ENCODE results near the gene TTC14.
"Not testable (repeated sequence)": the region's sequence is repeated elsewhere in the genome, so short reads cannot be mapped to it uniquely, and the experiment has no call there.

TTC14 gene, protein sequence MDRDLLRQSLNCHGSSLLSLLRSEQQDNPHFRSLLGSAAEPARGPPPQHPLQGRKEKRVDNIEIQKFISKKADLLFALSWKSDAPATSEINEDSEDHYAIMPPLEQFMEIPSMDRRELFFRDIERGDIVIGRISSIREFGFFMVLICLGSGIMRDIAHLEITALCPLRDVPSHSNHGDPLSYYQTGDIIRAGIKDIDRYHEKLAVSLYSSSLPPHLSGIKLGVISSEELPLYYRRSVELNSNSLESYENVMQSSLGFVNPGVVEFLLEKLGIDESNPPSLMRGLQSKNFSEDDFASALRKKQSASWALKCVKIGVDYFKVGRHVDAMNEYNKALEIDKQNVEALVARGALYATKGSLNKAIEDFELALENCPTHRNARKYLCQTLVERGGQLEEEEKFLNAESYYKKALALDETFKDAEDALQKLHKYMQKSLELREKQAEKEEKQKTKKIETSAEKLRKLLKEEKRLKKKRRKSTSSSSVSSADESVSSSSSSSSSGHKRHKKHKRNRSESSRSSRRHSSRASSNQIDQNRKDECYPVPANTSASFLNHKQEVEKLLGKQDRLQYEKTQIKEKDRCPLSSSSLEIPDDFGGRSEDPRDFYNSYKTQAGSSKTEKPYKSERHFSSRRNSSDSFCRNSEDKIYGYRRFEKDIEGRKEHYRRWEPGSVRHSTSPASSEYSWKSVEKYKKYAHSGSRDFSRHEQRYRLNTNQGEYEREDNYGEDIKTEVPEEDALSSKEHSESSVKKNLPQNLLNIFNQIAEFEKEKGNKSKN

DNA sequence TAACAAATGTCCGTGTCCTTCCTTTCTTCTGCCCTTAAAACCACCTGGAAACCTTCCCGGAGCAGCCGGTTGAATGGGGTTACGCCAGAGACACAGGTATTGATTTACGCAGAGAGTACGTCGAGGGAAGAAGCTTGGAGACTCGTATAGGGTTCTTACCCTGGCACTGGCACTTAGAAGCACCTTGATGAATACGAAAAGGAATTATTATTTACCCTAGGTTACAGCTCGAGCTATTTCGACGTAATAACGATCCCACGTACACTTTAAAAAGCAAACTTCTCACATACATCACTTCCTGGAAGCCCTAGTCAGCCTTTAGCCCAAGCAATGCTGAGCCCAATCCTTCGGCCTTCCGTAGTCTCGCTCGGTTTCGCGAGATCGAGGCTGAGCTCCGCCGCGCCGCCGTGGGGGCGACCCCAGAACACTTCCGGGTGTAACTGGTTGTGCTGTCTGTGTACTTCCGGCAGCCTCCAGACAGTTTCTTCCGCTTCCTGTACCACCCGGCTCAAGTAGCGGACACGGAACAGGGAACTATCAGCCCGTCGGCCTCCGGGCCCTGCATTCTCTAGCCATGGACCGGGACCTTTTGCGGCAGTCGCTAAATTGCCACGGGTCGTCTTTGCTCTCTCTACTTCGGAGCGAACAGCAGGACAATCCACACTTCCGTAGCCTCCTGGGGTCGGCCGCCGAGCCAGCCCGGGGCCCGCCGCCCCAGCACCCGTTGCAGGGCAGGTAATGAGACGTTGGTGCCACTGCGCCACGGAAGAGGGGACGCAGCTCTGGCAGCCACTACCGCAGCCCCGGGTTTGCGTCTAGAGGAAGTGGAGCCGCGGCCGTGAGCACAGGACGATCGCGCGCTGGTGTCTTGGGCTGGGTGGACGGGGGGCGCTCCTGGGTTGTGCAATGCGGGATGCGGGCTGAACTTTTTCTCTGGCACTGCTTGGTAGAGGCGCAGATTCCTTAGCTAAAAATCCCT is at the start of gene TTC14:
TTC14 (plus strand) TSS at position 476 of the 979 bp plus-strand sequence; CDS start at position 575, 99 bp downstream.
- peak; percentile 95 for DNase-seq (ENCODE audit: low spot score)

DNA sequence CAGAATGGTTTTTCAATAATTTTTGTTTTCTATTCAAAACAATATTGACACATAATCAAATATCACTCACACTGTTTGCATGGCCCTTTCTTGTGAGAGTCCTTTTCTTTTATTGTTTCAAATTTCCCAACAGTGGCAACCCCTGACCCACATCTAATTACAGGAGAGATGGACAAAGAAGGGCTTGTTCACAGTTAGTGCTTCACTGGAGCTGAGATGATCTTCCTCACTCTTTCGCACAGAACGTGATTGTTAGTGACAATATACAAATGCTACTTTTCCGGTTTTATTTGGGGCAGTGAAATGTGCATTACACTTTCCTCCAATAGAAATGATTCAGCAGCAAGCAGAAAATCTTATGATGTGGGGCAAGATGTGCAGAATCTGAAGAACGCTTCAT is 38.6 kb upstream of the TTC14 start:
- no peak for DNase-seq (ENCODE audit: low spot score)

DNA sequence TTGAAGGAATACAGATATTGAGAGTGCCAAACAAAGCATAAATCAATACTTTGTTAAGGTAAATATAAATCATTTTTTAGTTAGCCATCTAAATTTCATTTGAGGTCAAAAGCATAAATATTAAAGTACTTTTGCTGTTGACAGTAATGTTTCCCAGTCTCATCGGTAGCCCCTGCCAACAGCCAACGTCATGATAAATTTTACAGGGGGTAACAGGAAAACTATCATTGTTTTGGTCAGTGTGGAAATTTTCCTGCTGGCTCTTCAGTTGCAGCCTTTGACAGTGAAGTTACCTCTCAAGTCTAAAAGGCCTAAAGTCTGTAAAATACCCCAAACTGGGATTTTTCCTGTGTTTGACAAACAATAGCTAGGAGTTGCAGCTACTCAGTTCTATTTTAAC is 37.3 kb upstream of the TTC14 start:
- DNase-seq (ENCODE audit: low spot score): no peak

DNA sequence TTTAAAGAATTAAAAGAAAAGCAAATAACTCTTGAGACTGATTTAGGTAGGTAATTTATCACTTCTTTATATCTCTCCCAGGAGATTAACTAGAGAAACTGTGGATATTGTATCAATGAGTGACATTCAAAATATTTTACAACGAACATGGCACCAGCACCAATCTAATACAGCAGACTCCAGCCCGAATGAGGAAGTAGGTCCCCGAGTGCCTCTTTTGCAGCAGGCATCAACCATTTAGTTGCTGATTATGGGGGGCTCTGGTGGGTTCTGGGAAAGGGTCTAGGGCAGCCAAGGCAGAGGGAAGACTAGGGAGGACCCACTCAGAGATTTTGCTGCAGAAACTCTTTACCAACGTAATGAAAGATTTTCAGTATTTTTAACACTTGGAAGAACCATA is 31.7 kb upstream of the TTC14 start:
- DNase-seq (ENCODE audit: low spot score): no peak

DNA sequence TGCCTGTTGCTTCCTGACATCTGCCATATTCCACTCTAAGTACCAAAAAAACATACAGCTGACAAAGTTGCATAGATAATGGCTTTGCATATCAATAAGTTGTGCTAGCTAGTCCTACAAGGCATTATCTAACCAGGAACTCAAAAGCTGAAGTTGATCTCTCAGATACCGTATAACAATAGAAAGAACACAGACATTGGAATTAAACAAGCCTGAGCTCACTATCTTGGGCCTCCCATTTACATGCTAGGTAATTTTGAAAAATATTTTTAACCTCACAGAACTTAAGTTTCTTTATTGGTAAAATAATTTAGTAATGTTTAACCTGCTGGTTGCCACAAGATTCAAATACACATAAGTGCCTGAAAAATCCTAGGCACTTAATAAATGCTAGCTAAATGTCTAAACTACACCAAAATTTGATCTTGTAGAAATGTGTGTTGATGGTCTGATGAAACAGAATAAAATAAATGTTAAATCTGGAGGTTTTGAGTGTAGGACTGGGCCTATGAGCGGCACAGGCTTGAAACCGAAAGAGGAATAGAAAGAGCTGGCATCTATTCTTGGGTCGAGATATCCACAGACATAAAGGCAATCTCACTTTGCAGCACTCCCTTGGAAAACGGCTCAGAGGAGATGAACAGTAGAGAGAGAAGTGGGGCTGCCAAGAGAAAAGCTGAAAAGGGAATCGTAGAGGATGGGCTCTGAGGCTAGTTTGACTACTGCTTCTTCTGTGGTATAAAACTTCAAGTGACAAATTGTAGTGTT is 29.9 kb upstream of the TTC14 start:
- DNase-seq (ENCODE audit: low spot score): no peak

DNA sequence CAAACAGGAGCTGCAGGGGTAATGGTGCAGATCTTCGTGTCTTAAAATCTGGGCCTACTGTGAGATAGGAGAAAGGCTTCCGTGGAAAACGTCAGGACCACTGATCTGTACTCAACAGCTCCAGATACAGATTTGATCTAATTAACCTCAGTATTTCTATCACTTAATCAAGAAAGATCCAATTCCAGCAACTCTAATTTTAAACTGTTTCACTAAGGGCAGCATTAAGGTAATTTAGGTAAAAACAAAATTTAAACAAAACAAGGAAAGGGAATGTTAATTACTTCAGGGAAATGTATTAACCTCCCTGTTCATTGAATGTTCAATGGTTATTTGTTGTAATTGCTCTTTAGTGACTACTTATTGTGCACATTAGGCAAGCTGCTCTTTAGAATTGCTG is 26.4 kb upstream of the TTC14 start:
- no peak for DNase-seq (ENCODE audit: low spot score)

DNA sequence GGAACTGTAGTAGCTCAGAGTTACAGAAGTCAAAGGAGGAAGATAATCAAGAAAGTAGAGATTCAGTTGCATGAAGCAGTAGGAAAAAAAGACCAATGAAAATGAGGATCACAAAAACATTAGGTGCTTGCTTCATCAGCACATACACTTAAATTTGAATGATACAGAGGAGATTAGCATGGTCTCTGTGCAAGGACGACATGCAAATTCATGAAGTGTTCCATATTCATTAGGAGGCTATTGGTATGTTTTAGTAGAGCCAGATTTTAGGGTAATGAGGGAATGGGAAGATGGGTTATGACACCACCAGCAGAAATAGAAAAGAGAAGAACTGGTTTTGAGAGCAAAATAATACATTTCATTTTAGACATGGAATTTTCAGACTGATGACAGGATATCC is 21.0 kb upstream of the TTC14 start:
- no peak for DNase-seq (ENCODE audit: low spot score)

DNA sequence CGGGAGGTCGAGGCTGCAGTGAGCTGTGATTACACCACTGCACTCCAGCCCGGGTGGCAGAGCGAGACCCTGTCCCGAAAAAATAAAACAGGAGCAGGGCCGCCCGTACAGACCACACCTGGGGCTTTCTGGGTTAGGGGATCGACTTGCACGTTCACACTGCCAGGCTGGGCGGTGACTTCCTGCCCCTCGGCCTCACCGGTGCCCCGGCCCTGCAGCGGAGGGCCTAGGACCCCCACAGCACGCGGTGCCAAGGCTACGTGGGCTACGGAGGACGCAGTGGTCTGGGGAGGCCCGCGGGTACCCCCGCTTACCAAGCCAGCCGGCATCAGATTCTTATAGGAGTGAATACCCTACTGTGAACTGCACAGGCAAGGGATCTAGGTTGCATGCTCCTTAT is 11.6 kb upstream of the TTC14 start:
- DNase-seq (ENCODE audit: low spot score): no peak

DNA sequence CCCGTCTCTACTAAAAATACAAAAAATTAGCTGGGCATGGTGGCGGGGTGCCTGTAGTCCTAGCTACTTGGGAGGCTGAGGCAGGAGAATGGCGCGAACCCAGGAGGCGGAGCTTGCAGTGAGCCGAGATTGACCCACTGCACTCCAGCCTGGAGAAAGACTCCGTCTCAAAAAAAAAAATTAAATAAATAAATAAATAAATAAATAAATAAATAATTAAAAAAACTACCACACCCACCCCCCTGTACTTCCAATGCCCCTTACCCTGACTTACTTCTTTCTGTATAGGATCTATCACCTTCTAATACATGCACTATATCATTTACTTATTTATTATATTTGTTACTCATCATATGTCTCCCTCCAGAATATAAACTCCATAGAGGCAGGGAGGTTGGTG is 8.3 kb upstream of the TTC14 start:
- not testable (repeated sequence) for DNase-seq (ENCODE audit: low spot score)

DNA sequence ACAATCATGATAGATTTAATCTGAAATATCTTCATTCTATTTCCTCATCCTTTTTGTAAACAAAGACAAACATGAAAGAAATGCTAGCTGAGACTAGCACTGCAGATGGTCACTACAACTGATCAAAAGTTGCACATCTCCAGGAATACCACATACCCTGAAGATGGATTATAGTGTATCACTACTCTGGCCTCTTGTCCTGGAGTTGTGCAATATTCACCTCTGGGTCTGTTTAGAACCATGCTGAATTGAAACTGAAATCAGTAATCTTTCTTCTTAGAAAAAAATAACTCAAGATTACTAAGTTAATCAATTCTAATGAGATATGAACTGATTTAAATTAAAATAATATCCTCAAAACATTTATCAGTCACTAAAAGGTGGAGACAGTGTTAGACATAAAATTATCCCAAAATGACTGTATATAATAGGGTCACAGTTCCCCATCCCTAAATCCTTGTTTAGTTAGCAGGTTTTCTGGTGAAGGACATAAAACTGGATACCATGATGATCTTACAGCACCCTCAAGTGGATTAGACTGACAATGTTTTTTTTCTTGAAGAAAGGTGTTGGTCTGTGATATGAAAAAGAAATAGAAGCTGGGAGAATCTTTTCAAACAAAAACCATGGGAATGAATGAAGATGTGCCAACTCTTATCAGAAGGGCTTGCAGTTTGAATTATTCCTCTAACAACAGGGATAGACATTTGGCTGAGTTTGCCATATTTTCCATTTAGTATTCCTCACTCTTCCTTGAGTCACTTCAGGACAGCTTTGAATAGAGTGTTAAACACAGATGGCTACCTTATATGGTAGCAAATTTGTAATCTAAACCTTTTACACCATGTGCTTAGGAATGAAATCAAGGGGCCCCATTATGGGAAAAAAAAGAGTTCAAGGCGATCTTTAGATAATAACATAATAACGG is 7.1 kb upstream of the TTC14 start:
- no peak for DNase-seq (ENCODE audit: low spot score)

DNA sequence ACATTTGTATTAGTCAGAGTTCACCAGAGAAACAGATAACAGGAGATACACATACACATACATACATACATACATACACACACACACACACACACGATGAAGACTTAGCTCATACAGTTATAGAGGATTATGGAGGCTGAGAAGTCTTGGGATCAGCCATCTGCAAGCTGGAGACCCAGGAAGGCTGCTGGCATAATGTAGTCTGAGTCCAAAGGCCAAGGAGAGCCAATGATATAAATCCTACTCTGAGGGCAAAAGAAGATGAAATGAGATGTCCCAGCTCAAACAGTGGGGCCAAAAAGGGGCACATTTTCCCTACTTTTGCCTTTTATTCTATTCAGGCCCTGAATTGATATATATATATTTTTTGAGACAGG is 6.4 kb upstream of the TTC14 start:
- DNase-seq (ENCODE audit: low spot score): no peak

DNA sequence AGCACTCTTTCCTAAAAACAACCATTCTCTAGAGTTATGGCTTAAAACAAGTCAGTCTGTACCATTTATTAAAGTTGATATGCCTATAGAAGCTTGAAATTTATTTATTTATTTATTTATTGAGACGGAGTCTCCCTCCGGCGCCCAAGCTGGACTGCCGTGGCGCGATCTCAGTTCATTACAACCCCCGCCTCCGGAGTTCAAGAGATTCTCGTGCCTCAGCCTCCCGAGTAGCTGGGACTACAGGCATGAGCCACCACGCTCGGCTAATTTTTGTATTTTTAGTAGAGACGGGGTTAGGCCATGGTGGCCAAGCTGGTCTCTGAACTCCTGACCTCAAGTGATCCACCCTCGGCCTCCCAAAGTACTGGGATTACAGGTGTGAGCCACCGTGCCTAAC is 1.5 kb upstream of the TTC14 start:
- no peak for DNase-seq (ENCODE audit: low spot score)

DNA sequence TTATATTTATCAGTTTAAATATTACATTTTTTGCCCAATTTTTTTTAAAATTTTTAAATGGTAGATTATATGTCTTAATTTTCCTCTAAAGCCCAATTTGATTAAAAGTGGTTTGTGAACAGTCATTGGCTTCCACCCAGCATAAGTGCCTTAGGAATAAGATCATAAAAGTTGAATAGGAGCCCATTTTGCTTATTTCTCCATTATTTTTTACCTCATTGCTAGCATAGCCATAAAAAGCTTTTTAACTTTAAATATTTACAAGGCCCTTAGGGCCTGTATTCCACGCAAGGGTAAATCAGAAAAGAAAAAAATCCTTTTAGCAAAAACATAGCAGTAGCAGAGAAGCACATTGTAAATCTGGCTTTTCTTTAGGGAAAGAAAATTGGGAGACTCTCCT is 9.0 kb downstream of the TTC14 start:
- DNase-seq (ENCODE audit: low spot score): no peak

DNA sequence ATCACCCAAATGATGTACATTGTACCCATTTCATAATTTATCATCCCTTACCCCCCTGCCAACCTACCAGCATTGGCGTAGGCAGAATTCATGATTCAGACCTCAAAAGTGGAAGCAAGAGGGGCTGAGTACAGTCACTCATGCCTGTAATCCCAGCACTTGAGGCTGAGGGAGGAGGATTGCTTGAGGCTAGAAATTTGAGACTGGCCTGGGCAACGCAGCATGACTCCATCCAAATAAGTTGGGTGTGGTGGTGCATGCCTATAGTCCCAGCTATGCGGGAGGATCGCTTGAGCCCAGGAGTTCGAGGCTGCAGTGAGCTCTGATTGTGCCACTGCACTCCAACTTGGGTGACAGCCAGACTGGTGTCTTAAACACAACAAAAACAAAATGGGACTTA is 10.4 kb downstream of the TTC14 start:
- no peak for DNase-seq (ENCODE audit: low spot score)

DNA sequence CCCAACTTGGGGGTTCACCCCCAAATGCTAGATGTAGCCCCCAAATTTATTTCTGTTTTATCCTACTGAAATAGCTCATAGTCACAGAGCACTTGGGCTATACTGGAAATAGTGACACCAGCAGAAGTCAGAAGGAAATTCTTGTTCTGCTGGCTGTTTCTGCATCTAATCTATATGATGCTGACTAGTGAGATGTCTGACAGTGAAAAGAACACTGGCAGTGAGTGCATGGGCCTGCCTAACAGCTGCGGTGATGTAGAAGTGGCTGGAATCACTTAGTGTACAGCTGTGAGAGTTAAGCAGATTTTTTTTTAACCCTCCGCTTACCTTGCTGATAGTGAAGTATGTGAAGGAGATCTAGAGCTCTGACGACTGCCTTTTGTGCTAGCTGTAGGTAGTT is 14.0 kb downstream of the TTC14 start:
- no peak for DNase-seq (ENCODE audit: low spot score)

DNA sequence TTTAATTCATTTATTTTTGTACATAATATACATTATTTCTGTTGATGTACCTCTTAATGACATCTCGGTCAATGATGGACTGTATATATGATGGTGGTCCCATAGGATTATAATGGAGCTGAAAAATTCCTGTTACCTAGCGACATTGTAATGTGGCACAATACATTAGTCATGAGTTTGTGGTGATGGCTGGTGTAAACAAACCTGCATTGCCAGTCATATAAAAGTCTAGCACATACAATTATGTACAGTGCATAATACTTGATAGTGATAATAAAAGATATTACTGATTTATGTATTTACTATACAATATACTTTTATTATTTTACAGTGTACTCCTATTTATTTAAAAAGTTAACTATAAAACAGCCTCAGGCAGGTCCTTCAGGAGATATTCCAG is 15.1 kb downstream of the TTC14 start:
- DNase-seq (ENCODE audit: low spot score): no peak

DNA sequence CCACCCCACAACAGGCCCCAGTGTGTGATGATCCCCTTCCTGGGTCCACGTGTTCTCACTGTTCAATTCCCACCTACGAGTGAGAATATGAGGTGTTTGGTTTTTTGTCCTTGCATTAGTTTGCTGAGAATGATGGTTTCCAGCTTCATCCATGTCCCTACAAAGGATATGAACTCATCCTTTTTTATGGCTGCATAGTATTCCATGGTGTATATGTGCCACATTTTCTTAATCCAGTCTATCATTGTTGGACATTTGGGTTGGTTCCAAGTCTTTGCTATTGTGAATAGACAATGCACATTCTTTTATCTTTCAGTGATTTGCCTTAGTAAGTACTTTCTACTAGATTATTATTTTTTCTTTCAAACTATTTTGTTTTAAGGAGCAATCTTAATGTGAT is 16.6 kb downstream of the TTC14 start:
- DNase-seq (ENCODE audit: low spot score): not testable (repeated sequence)

DNA sequence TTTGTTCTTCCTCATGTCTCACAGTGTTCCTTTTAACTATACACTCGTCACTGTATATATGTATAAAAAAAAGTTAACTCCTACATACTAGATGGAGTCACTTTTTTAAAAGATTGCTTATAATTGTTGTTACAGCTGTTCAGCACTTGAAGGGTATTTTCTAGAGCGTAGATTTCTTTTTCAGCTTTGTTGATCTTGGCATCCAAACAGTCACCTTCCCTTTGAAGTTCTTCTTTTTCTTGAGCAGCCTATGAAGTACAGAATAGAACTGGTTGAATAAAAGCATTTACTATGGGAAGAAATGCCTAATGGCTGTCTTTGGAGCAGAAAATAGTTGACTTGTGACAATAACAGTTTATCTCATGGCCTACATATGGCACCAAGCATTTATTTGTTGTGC is 17.8 kb downstream of the TTC14 start:
- no peak for DNase-seq (ENCODE audit: low spot score)

DNA sequence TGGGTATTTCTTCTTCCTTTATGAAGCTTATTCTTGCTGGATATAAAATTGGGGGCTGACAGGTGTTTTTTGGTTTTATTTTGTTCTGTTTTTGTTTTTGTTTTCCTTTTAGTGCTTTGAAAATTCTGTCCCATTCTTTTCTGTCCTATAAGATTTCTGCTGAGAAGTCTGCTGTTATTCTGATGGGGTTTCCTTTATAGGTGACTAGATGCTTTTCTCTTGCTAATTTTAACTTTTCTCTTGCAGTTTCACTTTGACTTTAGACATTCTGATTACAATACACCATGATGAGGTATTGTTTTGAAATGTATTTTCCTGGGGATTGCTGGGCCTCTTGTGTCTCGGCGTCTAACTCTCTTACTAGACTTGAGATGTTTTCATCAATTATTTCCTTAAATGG is 22.8 kb downstream of the TTC14 start:
- no peak for DNase-seq (ENCODE audit: low spot score)

DNA sequence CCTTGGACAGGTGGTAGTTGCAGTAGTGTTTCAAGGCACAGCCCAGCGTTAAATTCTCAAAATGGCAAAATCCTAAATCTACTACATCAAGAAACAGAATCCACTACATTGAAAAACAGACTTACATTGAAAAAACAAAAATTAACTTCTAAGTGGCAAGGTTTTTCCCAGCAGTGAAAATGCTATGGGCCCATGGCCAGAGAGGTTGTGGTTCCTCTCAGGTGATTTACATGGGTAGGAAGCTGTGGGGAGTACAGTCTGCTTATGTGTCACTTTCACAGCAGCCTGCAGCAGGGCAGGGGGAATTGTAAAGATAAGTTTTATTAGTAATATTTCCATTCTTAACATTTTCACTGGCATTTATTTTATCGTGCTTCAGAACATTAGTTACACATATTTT is 24.9 kb downstream of the TTC14 start:
- DNase-seq (ENCODE audit: low spot score): no peak

DNA sequence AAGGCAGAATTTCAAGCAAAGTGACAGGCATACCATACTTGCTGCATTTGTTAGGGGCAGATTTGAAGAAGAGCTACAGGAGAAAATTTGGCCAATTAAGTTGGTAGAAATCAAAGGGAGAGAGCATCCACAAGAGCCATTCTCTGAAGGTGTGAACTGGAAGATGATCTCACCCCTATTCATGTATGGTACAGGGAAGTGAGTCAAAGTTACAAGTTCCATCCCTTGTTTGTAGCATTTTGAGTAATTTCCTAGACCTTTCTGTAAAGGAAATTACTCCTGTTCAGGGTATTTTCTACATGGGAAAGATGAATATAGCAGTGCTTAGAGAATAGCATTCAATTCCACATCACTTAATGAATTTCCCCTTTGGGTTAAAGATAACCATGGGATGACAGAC is 28.4 kb downstream of the TTC14 start:
- no peak for DNase-seq (ENCODE audit: low spot score)

Data from CD4-positive, alpha-beta T cell treated with Interleukin-15 for 4 hours (primary cell).